ENCODE data around the gene SURF2. TPM values are rescaled to one million over a fixed set of nuclear protein-coding genes. Genes with fewer than 3 reads are reported as not detected.
"Not testable (repeated sequence)": the region's sequence is repeated elsewhere in the genome, so short reads cannot be mapped to it uniquely, and the experiment has no call there.

Gene SURF2
- total RNA-seq, 1 donor from 2014 or later, result 34.3 TPM

DNA sequence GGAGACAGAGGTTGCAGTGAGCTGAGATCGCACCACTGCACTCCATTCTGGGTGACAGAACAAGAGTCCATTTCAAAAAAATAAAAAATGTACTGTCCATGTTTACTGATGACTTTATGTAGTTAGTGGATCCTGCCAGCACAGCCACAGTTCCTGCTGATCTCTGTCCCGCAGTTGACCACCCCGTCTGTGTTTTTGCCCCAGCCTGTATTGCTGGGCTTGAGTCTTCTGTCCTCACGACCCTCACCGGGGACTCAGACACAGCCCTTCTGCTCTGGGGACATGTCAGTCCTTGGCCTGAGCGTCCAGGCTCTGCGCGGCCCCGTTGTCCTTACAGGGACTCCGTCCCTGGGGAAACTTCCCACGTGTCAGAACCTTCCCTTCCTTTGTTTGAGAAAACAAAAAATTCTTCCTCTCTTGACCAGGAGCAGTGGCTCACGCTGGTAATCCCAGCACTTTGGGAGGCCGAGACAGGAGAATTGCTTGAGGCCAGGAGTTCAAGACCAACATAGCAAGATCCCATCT, 34.9 kb upstream of the SURF2 start:
- H3K4me3 Mint-ChIP-seq, result no peak overlapping the region
- no peaks in the 10 kb centered on the region for H3K4me1 Mint-ChIP-seq
- no peaks in the 10 kb centered on the region for H3K9me3 Mint-ChIP-seq
- no peak for DNase-seq (ENCODE audit: low read depth, low spot score)
- H3K27me3 Mint-ChIP-seq (ENCODE audit: low read depth), result no peaks in the 10 kb centered on the region
- H3K27ac Mint-ChIP-seq (ENCODE audit: unreplicated experiment), result no peak overlapping the region
- no peaks in the 10 kb centered on the region for H3K36me3 Mint-ChIP-seq (ENCODE audit: low read depth)
- TF ChIP-seq, protein P1, sequence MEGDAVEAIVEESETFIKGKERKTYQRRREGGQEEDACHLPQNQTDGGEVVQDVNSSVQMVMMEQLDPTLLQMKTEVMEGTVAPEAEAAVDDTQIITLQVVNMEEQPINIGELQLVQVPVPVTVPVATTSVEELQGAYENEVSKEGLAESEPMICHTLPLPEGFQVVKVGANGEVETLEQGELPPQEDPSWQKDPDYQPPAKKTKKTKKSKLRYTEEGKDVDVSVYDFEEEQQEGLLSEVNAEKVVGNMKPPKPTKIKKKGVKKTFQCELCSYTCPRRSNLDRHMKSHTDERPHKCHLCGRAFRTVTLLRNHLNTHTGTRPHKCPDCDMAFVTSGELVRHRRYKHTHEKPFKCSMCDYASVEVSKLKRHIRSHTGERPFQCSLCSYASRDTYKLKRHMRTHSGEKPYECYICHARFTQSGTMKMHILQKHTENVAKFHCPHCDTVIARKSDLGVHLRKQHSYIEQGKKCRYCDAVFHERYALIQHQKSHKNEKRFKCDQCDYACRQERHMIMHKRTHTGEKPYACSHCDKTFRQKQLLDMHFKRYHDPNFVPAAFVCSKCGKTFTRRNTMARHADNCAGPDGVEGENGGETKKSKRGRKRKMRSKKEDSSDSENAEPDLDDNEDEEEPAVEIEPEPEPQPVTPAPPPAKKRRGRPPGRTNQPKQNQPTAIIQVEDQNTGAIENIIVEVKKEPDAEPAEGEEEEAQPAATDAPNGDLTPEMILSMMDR (conservative IDR thresholded peaks at IDR 0.05), result no peak

DNA sequence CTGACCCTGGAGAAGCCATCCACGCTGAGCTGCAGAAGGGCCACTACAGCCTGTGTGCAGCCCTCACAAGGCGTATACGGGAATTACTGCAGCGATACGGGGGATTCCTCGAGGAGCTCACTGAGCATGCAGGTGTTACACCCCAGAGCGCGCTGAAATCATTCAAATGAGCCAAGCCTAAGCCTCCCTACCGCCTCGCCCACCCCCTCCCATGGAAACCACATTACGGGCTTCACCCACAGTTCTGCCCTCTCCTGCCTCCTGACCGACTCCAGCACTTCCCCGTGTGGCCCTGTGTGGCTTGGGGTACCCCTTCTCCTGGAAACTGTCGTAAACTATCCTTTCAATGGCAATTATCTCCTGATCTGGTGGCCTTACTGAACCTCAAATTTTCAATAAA, 33.6 kb upstream of the SURF2 start:
- Mint-ChIP-seq H3K4me3 (no peak overlapping the region), H3K27ac (ENCODE audit: unreplicated experiment) (no peak overlapping the region), H3K36me3 (ENCODE audit: low read depth) (no peaks in the 10 kb centered on the region), H3K27me3 (ENCODE audit: low read depth) (no peaks in the 10 kb centered on the region), H3K9me3 (no peaks in the 10 kb centered on the region), H3K4me1 (no peaks in the 10 kb centered on the region)
- TF ChIP-seq, protein P1 (conservative IDR thresholded peaks at IDR 0.05), result no peak
- DNase-seq (ENCODE audit: low read depth, low spot score), result no peak

DNA sequence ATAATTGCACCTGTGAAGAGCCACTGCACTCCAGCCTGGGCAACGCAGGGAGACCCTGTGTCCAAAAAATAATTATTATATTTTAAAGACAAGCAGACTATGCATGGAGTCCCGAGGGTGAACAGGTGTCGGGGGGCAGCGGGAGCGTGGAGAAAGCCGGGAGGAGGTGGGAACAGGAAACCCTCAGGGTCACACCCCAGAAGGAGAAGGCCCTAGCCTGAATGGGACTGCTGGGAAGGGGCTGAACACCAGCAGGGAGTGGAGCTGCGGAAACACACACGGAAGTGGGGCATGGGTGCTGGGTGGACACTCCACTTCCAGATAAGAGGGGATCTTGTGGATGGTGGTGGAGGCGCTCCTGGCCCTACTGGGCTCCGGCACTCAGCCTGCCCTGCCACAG, 33.1 kb upstream of the SURF2 start:
- Mint-ChIP-seq H3K4me1 (no peaks in the 10 kb centered on the region), H3K36me3 (ENCODE audit: low read depth) (no peaks in the 10 kb centered on the region), H3K27ac (ENCODE audit: unreplicated experiment) (no peak overlapping the region), H3K9me3 (no peaks in the 10 kb centered on the region), H3K27me3 (ENCODE audit: low read depth) (no peaks in the 10 kb centered on the region), H3K4me3 (no peak overlapping the region)
- TF ChIP-seq, protein P1 (conservative IDR thresholded peaks at IDR 0.05), result no peak
- no peak for DNase-seq (ENCODE audit: low read depth, low spot score)

DNA sequence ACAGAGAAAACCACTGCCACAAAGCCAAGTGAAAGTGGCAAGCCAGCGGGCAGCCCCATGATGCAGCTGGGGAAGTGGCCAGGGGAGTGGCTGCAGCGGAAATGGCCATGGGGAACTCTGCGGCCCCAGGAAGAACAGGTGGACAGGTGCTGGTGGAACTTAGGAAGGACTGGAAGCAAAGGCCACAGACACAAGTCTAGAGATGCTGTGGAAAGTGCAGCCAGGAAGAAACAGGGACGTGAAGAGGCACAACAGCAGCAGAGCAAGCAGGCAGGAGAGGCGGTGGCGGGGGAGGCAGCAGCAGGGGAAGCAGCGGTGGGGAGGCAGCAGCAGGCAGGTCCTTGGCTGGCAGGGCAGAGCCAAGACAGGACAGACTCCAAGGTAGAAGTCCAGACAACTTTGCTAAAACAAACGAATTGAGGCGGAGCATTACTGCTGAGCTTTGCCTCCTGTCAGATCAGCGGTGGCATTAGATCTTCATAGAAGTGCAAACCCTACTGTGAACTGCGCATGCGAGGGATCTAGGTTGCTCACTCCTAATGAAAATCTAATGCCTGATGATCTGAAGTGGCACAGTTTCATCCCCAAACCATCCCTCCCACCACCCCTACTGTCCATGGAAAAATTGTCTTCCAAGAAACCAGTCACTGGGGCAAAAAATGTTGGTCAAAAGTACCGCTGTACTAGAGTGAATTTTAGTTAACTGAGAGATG, 32.2 kb upstream of the SURF2 start:
- TF ChIP-seq, protein P1 (conservative IDR thresholded peaks at IDR 0.05), result no peak
- Mint-ChIP-seq H3K4me3 (no peak overlapping the region), H3K4me1 (no peaks in the 10 kb centered on the region), H3K9me3 (no peaks in the 10 kb centered on the region), H3K36me3 (ENCODE audit: low read depth) (peaks cover 6% of the 10 kb centered on the region), H3K27me3 (ENCODE audit: low read depth) (no peaks in the 10 kb centered on the region), H3K27ac (ENCODE audit: unreplicated experiment) (peak overlapping the region; percentile 20)
- no peak for DNase-seq (ENCODE audit: low read depth, low spot score)

DNA sequence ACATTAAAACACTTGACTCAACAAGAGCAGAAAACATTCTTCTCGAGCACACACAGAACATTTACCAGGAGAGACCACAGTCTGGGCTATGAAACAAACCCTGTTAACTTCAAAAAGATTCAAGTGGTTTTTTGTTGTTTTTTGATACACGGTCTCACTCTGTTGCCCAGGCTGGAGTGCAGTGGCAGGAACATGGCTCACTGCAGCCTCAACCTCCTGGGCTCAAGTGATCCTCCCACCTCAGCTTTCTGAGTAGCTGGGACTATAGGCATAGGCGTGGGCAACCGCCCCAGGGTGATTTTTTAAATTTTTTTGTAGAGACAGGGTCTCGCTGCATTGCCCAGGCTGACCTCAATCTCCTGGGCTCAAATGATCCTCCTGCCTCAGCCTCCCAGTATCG, 29.3 kb upstream of the SURF2 start:
- not testable (repeated sequence) for H3K9me3 Mint-ChIP-seq; H3K4me3 Mint-ChIP-seq; DNase-seq (ENCODE audit: low read depth, low spot score); H3K27me3 Mint-ChIP-seq (ENCODE audit: low read depth); H3K27ac Mint-ChIP-seq (ENCODE audit: unreplicated experiment); H3K4me1 Mint-ChIP-seq
- H3K36me3 Mint-ChIP-seq (ENCODE audit: low read depth), result peaks cover 15% of the 10 kb centered on the region

DNA sequence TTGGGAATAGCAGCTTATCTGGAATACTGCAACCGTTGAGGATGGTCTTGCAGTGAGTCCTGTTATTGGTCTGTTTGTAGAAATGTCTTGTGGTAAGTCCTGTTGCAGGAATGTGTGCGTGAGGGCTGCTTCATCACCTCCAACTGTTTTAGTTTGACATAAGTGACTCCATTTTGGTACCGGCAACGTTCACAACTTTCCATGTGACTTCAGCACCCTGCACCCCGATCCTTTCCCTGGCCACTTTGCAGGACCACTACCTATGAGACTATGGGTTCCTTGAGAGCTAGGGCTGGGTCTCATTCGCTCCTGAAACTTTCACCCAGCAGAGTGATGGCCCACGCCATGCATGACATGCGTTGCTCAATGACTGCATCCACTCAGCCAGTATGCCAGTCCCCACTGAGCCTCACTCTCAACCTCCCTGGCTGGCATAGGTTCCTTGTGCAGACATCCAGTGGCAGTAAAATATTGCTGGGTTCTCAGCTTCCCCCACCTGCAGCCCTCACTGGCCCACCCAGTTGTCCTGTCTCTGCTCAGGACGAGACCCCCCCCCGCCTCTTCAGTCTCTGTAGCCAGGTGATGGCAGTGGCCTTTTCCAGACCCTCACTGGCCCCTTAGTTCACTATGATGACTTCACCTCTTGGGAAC, 28.4 kb upstream of the SURF2 start:
- Mint-ChIP-seq H3K36me3 (ENCODE audit: low read depth) (peaks cover 15% of the 10 kb centered on the region), H3K27ac (ENCODE audit: unreplicated experiment) (no peak overlapping the region), H3K9me3 (no peaks in the 10 kb centered on the region), H3K27me3 (ENCODE audit: low read depth) (no peaks in the 10 kb centered on the region), H3K4me3 (no peak overlapping the region), H3K4me1 (no peaks in the 10 kb centered on the region)
- no peak for DNase-seq (ENCODE audit: low read depth, low spot score)
- TF ChIP-seq, protein P1 (conservative IDR thresholded peaks at IDR 0.05), result no peak

Measured in neural crest cell (in vitro differentiated cells).